CD8-positive, alpha-beta memory T cell (primary cell): ENCODE results near the gene POU6F2. TPM values are rescaled to one million over a fixed set of nuclear protein-coding genes. Genes with fewer than 3 reads are reported as not detected.

Experiments
- CTCF ChIA-PET: fragments of 350-600 bp; sonication (Branson Sonifier 250); formaldehyde crosslinking; loops from one replicate; lab custom pipeline; 2021; ENCODE audit warnings: antibody characterized with exemption; lab: Charles Lee
- POLR2A ChIA-PET: fragments of 350-600 bp; sonication (Branson Sonifier 250); formaldehyde crosslinking; loops from one replicate; lab custom pipeline; 2021; ENCODE audit warnings: antibody characterized with exemption; lab: Charles Lee
- DNase-seq, 5 donors: peaks; one replicate each; pipeline versions ENCODE4 v3.0.0 to v3.0.0-alpha.2; 2020 to 2022; ENCODE audit warnings: mixed read lengths in 1 of 5
- H3K27ac ChIP-seq: one replicate; pipeline ENCODE4 v1.7.0; 2013; ENCODE audit warnings: low read depth, mild to moderate bottlenecking, low read length, moderate library complexity
- H3K27me3 ChIP-seq: 2 replicates; pipeline ENCODE4 v1.7.0; 2013; ENCODE audit warnings: low read length, mild to moderate bottlenecking; ENCODE audit not compliant: insufficient read depth, poor library complexity, severe bottlenecking
- H3K36me3 ChIP-seq: 2 replicates; pipeline ENCODE4 v1.7.0; 2013; ENCODE audit warnings: mild to moderate bottlenecking, low read length, moderate library complexity; ENCODE audit not compliant: insufficient read depth
- H3K4me1 ChIP-seq: 2 replicates; pipeline ENCODE4 v1.7.0; 2013; ENCODE audit warnings: mild to moderate bottlenecking, low read length, moderate library complexity; ENCODE audit not compliant: insufficient read depth
- H3K4me3 ChIP-seq: 2 replicates; pipeline ENCODE4 v1.7.0; 2013; ENCODE audit warnings: mild to moderate bottlenecking, low read length
- H3K9me3 ChIP-seq: 2 replicates; pipeline ENCODE4 v1.7.0; 2013; ENCODE audit warnings: mild to moderate bottlenecking, low read length
- H3K27ac Mint-ChIP-seq, 8 donors: one replicate each; pipeline ENCODE4 v1.8.0; 2020 to 2021; ENCODE audit warnings: mixed read lengths in 8 of 8, mild to moderate bottlenecking in 6 of 8, inconsistent platforms in 3 of 8, moderate library complexity in 3 of 8
- H3K27me3 Mint-ChIP-seq, 2 donors: one replicate each; pipeline ENCODE4 v1.8.0; 2020 to 2021; ENCODE audit warnings: mixed read lengths in 2 of 2, mild to moderate bottlenecking in 1 of 2, moderate library complexity in 1 of 2
- H3K36me3 Mint-ChIP-seq, 3 donors: one replicate each; pipeline ENCODE4 v1.8.0; 2020 to 2021; ENCODE audit warnings: mixed read lengths in 3 of 3, inconsistent platforms in 1 of 3, mild to moderate bottlenecking in 1 of 3
- H3K4me1 Mint-ChIP-seq, 3 donors: one replicate each; pipeline ENCODE4 v1.8.0; 2020 to 2021; ENCODE audit warnings: mixed read lengths in 3 of 3, inconsistent platforms in 1 of 3, mild to moderate bottlenecking in 1 of 3
- H3K4me3 Mint-ChIP-seq, 7 donors: one replicate each; pipeline ENCODE4 v1.8.0; 2020 to 2021; ENCODE audit warnings: mixed read lengths in 7 of 7, mild to moderate bottlenecking in 6 of 7, moderate library complexity in 4 of 7, inconsistent platforms in 2 of 7
- H3K9me3 Mint-ChIP-seq, 5 donors: one replicate each; pipeline ENCODE4 v1.8.0; 2020 to 2022; ENCODE audit warnings: mixed read lengths in 5 of 5, mild to moderate bottlenecking in 3 of 5, moderate library complexity in 2 of 5, inconsistent platforms in 1 of 5
- polyA plus RNA-seq: library from polyadenylated mRNA; unstranded; fragments of 300-500 nt; fragmentation: Illumina TruSeq; gene quantifications from one replicate; pipeline ENCODE4 v1.2.3, GENCODE V29; 2021
- total RNA-seq, 2 experiments: library from RNA; stranded (reverse); gene quantifications; one replicate each; pipeline ENCODE4 v1.2.3, GENCODE V29; 2021

The POU6F2 gene
- total and polyA plus RNA-seq, 3 experiments from 2014 or later, result not detected

DNA sequence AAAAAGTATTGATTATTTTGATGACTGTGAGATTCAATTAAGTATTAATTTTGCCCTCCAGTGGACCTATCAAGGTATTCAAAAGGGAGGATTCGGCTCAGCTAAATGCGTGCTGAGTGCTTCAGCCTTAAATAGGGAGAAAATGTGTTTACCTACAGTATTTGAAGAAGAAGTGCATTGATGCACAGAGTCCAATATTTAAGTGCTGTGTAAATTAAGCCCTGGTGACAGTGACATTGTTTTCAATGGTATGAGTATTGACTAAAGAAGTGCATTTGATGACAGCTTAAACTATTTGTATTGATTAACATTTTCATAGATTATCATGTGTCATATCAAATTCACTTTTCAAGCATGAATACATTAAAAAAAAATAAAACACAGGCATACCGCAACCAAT, 106.6 kb downstream of the POU6F2 start:
- no peak overlapping the region for H3K4me3 ChIP-seq
- Mint-ChIP-seq H3K4me1 (no peaks in the 10 kb centered on the region), H3K36me3 (no peaks in the 10 kb centered on the region), H3K27ac (no peak overlapping the region), H3K4me3 (no peak overlapping the region), H3K27me3 (peaks cover 0 to 23% of the 10 kb centered on the region in 2 donors), H3K9me3 (peaks cover 0 to 1% (median 0%) of the 10 kb centered on the region in 5 donors)
- H3K9me3 ChIP-seq, result no peaks in the 10 kb centered on the region
- CTCF ChIA-PET, result no interaction called here
- H3K27ac ChIP-seq, result no peak overlapping the region
- H3K36me3 ChIP-seq, result no peaks in the 10 kb centered on the region
- H3K4me1 ChIP-seq, result no peaks in the 10 kb centered on the region
- H3K27me3 ChIP-seq, result peaks cover 4% of the 10 kb centered on the region
- POLR2A ChIA-PET, result no interaction called here
- DNase-seq, result no peak

DNA sequence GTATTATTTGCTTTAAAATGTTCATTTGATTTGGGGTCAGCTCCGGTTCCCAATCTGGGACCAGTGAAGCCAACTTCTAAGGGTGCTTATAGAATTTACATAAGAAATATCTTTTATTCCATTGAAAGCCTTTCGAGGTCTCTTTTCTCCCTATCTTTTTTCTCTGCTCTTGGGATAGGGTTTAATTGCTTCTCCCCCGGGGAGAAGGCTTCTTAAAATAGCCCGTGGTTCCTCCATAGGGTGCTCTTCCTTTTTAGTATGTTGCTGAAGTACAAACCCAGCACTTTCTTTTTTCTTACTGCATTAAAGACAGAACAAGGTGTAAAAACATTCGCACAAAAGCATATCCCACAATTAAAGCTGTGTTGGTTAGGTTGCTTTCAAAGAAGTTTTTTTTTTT, 107.5 kb downstream of the POU6F2 start:
- peaks cover 0 to 23% of the 10 kb centered on the region in 2 donors for H3K27me3 Mint-ChIP-seq
- Histone ChIP-seq H3K4me1 (no peaks in the 10 kb centered on the region), H3K36me3 (no peaks in the 10 kb centered on the region), H3K27ac (no peak overlapping the region), H3K9me3 (no peaks in the 10 kb centered on the region), H3K4me3 (no peak overlapping the region), H3K27me3 (peaks cover 4% of the 10 kb centered on the region)
- ChIA-PET CTCF (no interaction called here), POLR2A (no interaction called here)
- H3K27ac Mint-ChIP-seq, result no peak overlapping the region
- H3K4me1 Mint-ChIP-seq, result no peaks in the 10 kb centered on the region
- no peak for DNase-seq
- no peaks in the 10 kb centered on the region for H3K36me3 Mint-ChIP-seq
- H3K9me3 Mint-ChIP-seq, result no peaks in the 10 kb centered on the region
- no peak overlapping the region for H3K4me3 Mint-ChIP-seq

DNA sequence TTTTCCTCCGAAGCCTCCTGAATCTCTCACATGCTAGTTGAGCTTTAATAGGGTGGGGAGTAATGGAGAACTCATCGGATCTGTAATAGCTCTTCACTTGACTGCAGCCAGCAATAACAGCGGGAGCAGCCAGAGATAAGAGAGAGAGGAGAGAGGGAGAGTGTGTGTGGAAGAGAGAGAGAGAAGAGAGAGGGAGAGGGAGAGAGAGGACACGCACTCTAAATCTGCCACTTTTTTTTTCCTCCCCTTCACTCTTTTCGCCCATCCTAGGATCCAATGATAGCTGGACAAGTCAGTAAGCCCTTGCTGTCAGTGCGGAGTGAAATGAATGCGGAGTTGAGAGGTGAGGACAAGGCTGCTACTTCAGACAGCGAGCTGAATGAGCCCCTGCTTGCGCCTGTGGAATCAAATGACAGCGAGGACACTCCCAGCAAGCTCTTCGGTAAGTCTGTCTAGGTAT, 107.9 kb downstream of the POU6F2 start:
- H3K27me3 ChIP-seq, result peaks cover 4% of the 10 kb centered on the region
- H3K36me3 ChIP-seq, result no peaks in the 10 kb centered on the region
- Mint-ChIP-seq H3K9me3 (no peaks in the 10 kb centered on the region), H3K36me3 (no peaks in the 10 kb centered on the region), H3K27ac (peak overlapping the region in 1 of 8 donors; percentile 51), H3K4me1 (no peaks in the 10 kb centered on the region), H3K27me3 (peaks cover 0 to 23% of the 10 kb centered on the region in 2 donors), H3K4me3 (no peak overlapping the region)
- no peaks in the 10 kb centered on the region for H3K9me3 ChIP-seq
- CTCF ChIA-PET, result no interaction called here
- no peak for DNase-seq
- POLR2A ChIA-PET, result no interaction called here
- no peak overlapping the region for H3K27ac ChIP-seq
- H3K4me1 ChIP-seq, result no peaks in the 10 kb centered on the region
- H3K4me3 ChIP-seq, result no peak overlapping the region

DNA sequence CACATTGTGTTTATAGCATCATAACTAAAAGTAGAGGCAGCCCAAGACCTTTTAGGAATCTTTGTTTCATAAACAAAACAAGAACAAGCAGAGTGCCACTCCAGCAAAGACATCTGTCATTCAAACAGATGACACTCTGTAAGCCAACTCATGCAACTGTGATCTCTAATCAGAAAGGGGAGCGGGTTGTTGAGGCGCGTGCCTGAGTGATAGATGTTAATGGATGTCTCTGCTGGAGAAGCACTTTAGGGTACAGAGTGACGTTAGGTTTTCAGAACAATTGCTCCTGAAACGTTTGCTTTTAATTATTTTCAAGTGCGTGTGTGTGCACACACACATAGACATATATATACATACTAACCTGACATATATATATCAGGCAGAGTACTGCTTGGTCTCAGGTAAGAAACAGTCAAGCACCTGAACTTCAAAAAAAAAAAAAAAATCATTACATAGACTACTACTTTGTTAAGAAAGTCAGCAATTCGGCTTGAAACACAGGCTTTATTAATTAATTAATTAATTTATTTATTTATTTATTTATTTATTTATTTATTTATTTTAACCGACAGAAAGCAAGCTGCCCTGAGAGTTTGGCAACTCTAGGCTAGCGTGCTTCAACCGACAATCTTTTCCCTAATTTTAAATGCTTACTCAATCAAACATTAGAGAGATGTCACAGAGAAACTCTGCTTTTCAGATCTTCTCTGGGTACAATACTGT, 109.1 kb downstream of the POU6F2 start:
- peaks cover 0 to 23% of the 10 kb centered on the region in 2 donors for H3K27me3 Mint-ChIP-seq
- no peak overlapping the region for H3K4me3 ChIP-seq
- POLR2A ChIA-PET, result interaction anchor here (0.7 kb wide), 1 partner anchor 49 kb away, joined by 4 read pairs; no protein-coding TSS in a partner anchor
- no peaks in the 10 kb centered on the region for H3K4me1 ChIP-seq
- no peak overlapping the region for H3K27ac Mint-ChIP-seq
- peaks cover 4% of the 10 kb centered on the region for H3K27me3 ChIP-seq
- CTCF ChIA-PET, result no interaction called here
- no peak overlapping the region for H3K27ac ChIP-seq
- H3K9me3 ChIP-seq, result no peaks in the 10 kb centered on the region
- no peaks in the 10 kb centered on the region for H3K36me3 ChIP-seq
- H3K4me3 Mint-ChIP-seq, result no peak overlapping the region
- no peaks in the 10 kb centered on the region for H3K4me1 Mint-ChIP-seq
- no peaks in the 10 kb centered on the region for H3K36me3 Mint-ChIP-seq
- DNase-seq, result no peak
- no peaks in the 10 kb centered on the region for H3K9me3 Mint-ChIP-seq

DNA sequence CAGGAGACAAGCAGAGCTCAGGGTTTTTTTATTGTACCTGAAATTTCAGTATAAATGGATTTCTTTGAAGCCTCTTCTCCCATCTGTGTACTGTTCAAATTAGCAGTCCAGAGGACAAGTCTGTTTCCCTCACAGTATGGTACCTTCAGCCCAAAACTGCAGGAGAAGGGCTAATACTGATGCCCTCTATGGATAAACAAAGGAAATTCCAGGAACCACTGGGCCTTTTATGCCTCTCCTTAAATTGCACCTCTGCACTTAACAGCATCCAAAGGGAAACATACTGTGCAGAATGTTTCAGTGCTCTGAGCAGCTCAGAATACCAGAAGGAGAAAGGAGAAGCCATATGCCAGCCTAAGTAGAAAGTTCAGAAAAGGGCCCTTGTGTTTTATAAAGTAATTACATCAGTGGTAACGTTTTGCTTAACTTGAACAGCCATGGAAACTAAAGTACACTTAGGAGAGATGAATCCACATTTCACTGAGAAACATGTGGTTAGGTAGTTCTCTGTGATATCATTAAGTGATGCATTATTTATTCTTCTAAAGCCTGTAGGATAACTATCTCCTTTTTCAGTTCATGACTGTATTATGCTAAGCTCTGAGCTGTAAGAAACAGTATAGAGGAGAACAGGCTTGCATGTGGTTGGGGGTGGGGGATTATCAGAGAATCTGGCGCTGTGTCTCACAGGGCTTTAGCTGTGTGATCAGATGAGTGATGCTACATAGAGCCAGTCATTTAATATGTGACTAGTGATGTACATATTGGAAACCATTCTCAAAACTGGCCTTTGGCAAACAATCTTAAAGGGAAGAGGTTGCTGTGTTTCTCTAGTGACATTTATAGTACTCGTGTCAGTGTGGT, 111.3 kb downstream of the POU6F2 start:
- Histone ChIP-seq H3K36me3 (no peaks in the 10 kb centered on the region), H3K9me3 (no peaks in the 10 kb centered on the region), H3K4me1 (no peaks in the 10 kb centered on the region), H3K27ac (no peak overlapping the region), H3K27me3 (peaks cover 4% of the 10 kb centered on the region), H3K4me3 (no peak overlapping the region)
- Mint-ChIP-seq H3K27ac (no peak overlapping the region), H3K27me3 (peaks cover 0 to 23% of the 10 kb centered on the region in 2 donors), H3K9me3 (no peaks in the 10 kb centered on the region), H3K4me3 (no peak overlapping the region), H3K4me1 (no peaks in the 10 kb centered on the region), H3K36me3 (no peaks in the 10 kb centered on the region)
- no peak for DNase-seq
- ChIA-PET CTCF (no interaction called here), POLR2A (no interaction called here)

DNA sequence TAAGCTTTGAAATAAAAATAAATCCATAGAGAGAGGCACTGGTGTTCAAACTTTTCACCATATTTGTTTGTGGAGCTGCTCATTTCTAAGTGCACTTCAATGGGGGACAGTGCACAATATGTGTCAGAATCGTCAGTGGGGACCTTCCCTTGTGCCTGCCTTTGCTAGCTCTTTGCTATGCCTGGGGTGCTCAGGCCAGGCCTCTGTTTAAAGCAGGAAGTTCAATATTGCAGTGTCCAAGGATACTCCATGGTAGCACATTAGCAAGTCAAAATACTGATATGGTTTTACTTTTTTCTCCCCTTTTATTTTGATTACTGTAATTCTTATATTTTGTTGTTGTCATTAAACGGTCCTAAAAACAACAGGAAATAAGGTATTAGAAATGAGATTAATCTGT, 113.4 kb downstream of the POU6F2 start:
- no peak for DNase-seq
- Histone ChIP-seq H3K27ac (no peak overlapping the region), H3K4me3 (no peak overlapping the region), H3K9me3 (no peaks in the 10 kb centered on the region), H3K27me3 (no peaks in the 10 kb centered on the region), H3K36me3 (no peaks in the 10 kb centered on the region), H3K4me1 (no peaks in the 10 kb centered on the region)
- Mint-ChIP-seq H3K27ac (no peak overlapping the region), H3K9me3 (no peaks in the 10 kb centered on the region), H3K4me1 (no peaks in the 10 kb centered on the region), H3K27me3 (peaks cover 0 to 6% of the 10 kb centered on the region in 2 donors), H3K36me3 (no peaks in the 10 kb centered on the region), H3K4me3 (no peak overlapping the region)
- ChIA-PET POLR2A (no interaction called here), CTCF (no interaction called here)

DNA sequence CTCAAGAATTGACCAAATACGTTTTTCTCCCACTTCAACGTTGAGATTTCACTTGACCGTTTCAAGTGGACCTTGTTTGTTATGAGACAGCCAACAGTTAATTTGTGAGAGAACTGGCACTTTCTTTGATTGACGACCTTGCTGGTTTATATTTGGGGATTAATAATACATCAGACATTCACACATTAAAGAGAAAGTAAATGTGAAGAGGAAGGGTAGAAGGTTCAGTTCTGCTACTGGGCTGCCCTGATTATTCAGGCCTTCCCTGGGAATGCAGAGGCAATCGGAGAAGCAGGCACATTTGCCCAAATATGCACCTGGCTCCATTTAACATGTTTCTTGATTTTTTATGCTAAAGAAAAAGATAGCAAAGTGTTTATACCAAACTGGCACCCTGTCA, 114.1 kb downstream of the POU6F2 start:
- Histone ChIP-seq H3K36me3 (no peaks in the 10 kb centered on the region), H3K4me1 (no peaks in the 10 kb centered on the region), H3K27ac (no peak overlapping the region), H3K4me3 (no peak overlapping the region), H3K27me3 (no peaks in the 10 kb centered on the region), H3K9me3 (no peaks in the 10 kb centered on the region)
- Mint-ChIP-seq H3K27me3 (peaks cover 0 to under 1% of the 10 kb centered on the region in 2 donors), H3K4me3 (no peak overlapping the region), H3K27ac (no peak overlapping the region), H3K4me1 (no peaks in the 10 kb centered on the region), H3K9me3 (no peaks in the 10 kb centered on the region), H3K36me3 (no peaks in the 10 kb centered on the region)
- no peak for DNase-seq
- ChIA-PET POLR2A (no interaction called here), CTCF (no interaction called here)

DNA sequence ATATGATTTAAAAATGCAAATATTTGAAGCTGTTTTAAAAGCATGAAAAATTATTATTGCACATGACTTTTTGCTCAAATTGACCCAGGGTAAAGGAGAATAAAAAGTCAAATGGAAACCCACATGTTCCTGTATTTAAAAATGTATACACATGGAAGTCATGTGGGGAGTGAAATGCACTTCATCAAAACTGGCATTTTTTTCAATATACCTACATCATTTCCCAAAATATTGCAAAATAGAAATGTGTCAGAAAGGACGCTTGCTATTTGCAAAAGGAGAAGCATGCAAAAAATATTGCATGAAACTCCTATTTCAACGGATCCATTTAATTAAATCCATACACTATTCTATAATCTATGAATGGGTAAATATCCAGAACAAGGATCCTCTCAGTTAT, 117.0 kb downstream of the POU6F2 start:
- Mint-ChIP-seq H3K4me1 (no peaks in the 10 kb centered on the region), H3K36me3 (no peaks in the 10 kb centered on the region), H3K9me3 (no peaks in the 10 kb centered on the region), H3K27me3 (no peaks in the 10 kb centered on the region), H3K27ac (no peak overlapping the region), H3K4me3 (no peak overlapping the region)
- Histone ChIP-seq H3K27me3 (no peaks in the 10 kb centered on the region), H3K9me3 (no peaks in the 10 kb centered on the region), H3K4me3 (no peak overlapping the region), H3K4me1 (no peaks in the 10 kb centered on the region), H3K36me3 (no peaks in the 10 kb centered on the region), H3K27ac (no peak overlapping the region)
- POLR2A ChIA-PET, result no interaction called here
- CTCF ChIA-PET, result no interaction called here
- DNase-seq, result no peak
